ENCODE measurements around the gene KRT39.
"Not testable (repeated sequence)": the region's sequence is repeated elsewhere in the genome, so short reads cannot be mapped to it uniquely, and the experiment has no call there.

The KRT39 gene

DNA sequence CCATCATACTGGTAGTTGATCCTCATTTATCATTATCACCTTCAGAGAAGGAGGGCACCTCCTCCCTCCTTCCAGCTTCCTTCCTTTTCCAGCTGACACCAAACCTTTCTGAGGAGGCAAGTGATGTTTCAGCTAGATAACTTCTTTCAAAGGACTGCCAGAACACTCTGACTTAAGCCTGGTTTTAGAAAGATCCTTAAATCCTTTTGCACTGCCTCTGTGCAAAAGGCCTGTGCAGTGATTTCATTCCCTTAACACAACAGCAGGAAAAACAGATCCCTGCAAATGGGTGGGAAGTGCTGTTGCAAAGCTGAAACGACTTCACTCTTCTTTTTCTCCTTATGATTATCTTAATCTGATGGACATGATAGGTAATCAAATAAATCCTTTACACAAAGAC lies 22.2 kb downstream of the KRT39 start:
- in situ Hi-C loops (cut with MboI; ENCODE audit: low sequenced_read_pairs): no loop called here

DNA sequence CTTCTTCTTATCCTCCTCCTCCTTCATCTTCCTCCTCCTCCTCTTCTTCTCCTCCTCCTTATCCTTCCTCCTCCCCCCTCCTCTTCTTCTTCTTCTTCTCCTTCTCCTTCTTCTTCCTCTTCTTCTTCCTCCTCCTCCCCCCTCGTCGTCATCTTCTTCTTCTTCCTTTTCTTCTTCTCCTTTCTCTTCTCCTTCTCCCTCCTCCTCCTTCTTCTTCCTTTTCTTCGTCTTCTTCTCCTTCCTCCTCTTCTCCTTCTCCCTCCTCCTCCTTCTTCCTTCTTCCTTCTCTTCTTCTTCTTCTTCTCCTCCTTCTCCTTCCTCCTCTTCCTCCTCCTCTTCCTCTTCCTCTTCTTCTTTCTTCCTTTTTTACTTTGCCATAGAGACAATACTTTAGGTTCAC lies 24.2 kb downstream of the KRT39 start:
- in situ Hi-C loops (cut with MboI; ENCODE audit: low sequenced_read_pairs): no loop called here

DNA sequence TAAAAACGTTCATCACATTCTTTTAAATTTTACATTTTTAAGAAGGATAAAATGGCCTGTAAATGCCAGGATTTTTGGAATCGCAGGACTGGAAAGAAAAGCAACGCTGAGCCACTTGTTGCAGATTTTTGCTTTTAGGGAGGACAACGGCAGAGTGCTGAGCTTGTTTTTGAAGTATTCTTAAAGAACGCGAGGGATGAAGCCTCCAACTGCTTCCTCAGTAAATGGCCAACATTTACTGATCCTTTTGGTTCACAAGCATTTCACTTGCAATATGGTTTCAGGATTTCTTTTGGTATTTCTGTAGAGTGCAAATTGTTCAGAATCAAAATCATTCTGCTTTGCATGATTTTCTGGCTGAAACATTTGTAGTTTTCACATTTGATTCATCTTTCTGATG lies 26.5 kb downstream of the KRT39 start:
- in situ Hi-C loops (cut with MboI; ENCODE audit: low sequenced_read_pairs): no loop called here

DNA sequence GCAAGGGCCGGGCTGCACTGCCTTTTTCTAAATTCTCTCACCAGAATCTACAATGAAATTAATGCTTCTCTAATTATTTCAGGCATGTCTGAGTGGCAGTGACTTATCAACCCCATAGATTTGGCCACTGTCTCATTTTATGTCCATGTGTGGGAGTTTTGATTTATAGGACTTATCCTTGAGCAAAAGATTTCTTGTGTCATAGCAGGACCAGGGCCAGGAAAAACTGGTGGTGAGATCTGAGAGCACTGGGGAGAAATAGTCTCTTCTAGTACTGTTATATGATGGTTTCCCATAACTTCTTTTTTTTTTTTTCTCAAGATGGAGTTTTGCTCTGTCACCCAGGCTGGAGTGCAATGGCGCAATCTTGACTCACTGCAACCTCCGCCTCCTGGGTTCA lies 27.8 kb downstream of the KRT39 start:
- in situ Hi-C loops (cut with MboI; ENCODE audit: low sequenced_read_pairs): no loop called here

DNA sequence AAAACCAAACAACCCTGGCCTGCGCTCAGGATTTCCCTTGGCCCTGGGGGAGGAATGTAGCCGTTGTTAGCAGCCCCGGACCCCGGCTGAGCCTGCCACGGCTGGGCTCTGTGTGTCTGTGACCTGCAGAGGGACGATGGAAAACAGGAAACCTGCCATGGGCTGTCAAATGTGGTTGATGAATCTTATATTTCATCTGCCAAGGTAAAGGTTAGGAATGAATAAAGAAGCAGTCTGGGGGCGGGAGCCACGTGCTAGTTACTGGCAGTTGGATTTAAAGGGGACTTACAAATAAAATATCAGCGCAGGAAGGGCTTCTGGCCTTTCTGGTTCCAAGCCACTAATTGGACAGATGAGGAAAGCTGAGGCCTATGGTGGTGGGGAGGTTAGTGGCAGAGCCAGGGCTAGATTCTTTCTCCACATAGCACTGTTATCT lies 29.3 kb downstream of the KRT39 start, which contains the start of gene KRT23:
Gene KRT23 (minus strand): TSS at position 263 of the 436 bp plus-strand sequence. CDS start 1,043 bp downstream, outside the sequence.
- in situ Hi-C loops (cut with MboI; ENCODE audit: low sequenced_read_pairs): no loop called here

DNA sequence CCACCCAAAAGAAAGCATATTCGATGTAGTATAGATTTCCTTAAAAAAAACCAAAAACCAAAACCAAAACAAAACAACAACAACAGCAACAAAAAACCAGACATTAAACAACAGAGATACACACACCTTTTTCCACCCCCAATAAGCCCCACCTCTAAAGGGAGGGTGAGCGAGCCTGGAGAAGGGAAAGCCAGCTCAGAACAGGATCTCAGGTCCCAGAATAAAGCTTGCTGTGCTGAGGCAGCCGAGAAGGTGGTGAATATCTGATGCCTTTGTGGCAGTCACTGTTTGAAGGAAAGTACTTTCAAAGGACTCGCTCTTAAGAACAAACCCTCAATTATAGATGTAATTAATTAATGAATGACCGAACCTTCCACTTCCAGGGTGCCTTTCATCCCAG lies 29.8 kb downstream of the KRT39 start:
- in situ Hi-C loops (cut with MboI; ENCODE audit: low sequenced_read_pairs): no loop called here

DNA sequence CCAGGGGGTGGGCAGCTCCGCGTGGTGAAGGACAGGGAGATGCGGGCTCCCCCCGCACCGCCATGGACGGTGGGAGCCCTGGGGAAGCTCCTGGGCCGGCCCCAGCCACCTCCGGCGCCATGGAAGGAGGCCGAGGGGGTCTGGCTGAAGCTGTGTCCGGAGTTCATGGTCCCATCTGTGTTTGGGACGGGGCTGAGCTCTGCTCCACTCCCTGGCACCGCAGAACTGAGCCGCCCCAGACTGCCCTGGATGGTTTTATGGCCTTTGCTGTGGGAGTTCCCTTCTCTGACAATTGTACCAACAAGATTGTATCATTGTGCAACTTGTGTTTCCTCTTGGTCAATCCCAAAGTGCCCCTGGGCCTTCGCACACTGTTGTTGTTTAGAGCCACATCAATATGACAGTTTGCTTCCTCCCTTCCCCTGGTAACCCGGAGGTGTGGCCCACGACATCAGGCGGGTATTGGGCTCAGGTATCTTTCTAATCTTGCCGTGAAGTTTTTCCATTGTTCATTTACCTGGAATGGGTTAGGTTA lies 30.2 kb downstream of the KRT39 start:
- in situ Hi-C loops (cut with MboI; ENCODE audit: low sequenced_read_pairs): no loop called here

DNA sequence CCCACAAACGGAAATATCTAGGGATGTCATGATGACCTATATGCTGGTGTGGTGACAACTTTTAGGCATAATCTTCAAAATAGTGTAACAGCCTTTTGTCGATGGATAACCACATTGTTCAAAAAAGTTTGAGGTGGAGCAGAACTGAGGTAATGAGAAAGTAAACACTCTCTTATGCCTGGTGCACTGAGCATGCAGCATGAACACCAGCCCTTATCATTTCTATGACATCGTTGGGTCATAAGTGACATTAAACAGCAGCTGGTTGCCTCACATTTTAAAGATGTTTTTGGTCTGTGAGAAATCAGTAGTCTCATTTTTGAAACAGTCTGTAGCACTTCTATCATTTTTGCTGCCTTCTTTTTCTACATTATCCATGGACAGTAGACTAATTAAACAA lies 31.1 kb downstream of the KRT39 start:
- in situ Hi-C loops (cut with MboI; ENCODE audit: low sequenced_read_pairs): no loop called here

DNA sequence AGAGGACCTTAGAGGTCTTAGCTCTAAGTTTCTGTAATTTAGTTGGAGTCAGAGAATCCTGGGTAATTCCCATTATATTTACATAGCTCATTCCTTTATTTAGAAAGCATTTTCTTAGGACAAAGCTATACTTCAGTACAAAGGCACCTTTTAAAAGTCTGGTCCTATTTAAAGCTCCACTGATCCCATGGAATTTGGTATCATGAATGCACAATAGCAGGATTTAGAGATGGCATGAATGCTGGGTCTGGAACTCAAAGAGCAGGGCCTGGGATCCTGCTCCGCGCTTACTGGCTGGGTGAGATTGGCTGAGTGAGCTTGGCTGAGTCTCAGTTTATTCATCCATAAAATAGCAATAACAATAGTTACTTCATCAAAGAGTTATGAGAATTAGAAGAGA lies 34.1 kb downstream of the KRT39 start:
- in situ Hi-C loops (cut with MboI; ENCODE audit: low sequenced_read_pairs): no loop called here

DNA sequence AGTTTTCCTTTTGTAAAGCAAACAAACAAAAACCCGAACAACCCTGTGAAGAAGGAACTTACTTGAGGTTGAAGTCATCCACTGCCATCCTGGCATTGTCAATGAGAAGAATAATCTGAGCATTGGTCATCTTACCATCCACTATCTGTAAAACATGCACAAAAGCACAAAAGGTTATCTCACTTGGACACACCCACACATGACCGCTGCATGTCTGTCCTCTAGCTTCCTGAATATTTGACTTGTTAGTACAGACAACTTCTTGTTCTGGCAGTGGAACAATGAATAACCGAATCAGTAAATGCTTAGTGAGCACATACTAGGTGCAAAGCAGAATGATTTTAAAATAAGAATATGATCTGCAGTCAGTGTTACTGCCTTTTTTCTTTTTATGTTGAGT lies 35.4 kb downstream of the KRT39 start:
- in situ Hi-C loops (cut with MboI; ENCODE audit: low sequenced_read_pairs): no loop called here

DNA sequence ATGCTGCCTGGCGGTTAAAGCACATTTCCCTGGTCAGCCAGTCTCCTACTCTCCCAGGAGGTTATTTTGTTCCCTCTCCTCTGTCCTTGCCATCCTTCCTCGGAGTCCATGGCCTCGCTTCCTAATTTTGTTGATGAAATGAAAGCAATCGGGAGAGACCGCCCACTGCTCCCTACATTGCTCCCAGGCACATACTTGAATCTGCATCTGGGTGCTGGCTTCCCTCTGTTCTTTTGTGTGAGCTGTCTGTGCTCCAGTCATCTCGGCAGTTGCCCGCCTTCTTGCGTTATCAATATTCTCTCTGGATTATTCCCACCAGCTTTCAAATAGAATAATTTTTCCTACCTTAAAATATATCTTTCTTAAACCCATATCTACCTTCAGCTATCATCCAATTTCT lies 40.4 kb downstream of the KRT39 start:
- in situ Hi-C loops (cut with MboI; ENCODE audit: low sequenced_read_pairs): no loop called here

DNA sequence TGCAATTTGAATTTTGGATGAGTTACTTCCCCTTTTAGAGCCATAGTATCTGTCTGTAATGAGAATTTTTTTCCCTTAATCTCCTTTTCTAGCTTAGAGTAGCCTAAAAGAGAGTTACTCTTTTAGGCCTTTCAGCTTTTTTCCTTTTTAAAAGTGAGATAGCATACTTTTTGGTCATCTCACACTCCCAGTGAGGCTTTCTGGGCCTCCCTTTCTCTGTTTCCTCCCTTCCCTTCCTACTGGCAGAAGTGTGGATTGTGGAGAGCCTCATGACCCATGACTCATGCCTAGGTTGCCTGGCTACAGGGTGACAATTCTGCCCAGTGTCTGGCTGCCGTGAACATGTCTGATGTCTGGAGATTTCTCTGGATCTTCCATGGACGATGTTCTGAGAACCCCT lies 44.5 kb downstream of the KRT39 start:
- in situ Hi-C loops (cut with MboI; ENCODE audit: low sequenced_read_pairs): no loop called here

DNA sequence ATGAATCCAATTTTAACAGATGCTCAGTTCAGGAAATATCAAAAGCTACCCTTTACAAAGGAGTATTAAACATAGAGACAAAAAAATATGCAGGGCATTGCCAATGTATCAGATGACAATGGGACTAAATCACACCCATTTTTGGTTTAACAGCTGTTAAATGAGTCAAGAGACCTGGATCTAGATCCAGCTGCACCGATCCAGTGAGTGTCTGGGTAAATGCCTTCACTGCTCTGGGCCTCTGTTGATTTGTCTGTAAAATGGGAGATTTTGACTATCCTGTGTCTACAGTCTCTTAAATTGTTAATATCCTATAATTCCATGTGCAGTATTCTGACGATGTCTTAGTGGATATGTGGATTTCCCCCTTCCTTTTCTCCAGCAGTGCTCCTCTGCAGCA lies 45.7 kb downstream of the KRT39 start:
- in situ Hi-C loops (cut with MboI; ENCODE audit: low sequenced_read_pairs): no loop called here

DNA sequence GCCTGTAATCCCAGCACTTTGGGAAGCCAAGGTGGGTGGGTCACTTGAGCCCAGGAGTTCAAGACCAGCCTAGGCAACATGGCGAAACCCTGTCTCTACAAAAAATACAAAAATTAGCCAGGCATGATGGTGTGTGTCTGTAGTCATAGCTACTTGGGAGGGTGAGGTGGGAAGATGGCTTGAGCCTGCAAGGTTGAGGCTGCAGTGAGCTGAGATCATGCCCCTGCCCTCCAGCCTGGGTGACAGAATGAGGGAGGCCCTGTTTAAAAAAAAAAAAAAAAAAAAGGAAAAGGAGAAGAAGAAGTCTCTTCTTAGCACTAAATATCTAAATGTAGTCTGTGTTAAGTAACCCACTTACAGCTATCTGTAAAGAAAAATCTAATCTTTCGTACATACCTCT lies 49.6 kb downstream of the KRT39 start:
- in situ Hi-C loops (cut with MboI; ENCODE audit: low sequenced_read_pairs): not testable (repeated sequence)

DNA sequence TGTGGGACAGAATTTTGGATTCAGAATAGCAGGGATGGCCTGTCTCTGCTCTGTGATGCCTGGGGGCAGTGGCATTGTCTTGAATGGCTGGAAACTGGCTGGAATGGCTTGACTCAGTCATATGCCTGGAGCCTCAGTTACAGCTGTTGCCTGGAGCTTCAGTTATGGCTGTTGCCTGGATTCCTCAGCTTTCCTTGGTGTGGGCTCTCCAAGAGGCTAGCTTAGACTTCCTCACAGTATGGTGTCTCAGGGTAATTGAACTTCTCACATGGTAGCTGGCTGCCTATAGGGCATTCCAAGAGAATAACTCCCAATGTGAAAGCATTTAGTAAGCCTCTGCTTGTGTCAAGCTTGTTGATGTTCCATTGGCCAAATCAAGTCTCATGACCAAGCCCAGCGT lies 50.4 kb downstream of the KRT39 start:
- in situ Hi-C loops (cut with MboI; ENCODE audit: low sequenced_read_pairs): no loop called here

DNA sequence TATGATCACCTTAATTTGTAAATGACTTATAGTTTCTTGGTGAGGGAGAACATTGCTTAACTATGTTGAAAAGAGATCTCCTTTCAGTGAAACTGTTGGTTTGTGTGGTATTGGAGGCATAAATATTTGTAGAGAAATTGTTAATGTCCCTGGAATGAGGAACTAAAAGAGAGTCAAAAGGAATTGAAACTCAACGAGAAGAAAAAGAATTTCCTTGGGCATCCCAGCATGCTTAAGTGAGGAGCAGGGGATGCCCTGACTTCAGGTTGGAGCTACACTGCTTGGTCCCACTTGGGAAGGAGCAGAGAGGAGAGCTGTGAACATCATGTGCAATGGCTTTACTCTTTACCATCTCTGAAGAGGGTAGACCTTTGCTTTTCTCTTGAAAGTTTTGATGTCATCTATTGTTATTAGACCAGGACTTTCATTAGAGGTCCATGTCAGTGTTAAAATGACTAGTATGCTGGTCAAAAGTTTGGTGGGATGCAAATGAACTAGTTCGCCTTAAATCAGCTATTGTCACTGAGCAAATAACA lies 51.0 kb downstream of the KRT39 start:
- in situ Hi-C loops (cut with MboI; ENCODE audit: low sequenced_read_pairs): no loop called here

DNA sequence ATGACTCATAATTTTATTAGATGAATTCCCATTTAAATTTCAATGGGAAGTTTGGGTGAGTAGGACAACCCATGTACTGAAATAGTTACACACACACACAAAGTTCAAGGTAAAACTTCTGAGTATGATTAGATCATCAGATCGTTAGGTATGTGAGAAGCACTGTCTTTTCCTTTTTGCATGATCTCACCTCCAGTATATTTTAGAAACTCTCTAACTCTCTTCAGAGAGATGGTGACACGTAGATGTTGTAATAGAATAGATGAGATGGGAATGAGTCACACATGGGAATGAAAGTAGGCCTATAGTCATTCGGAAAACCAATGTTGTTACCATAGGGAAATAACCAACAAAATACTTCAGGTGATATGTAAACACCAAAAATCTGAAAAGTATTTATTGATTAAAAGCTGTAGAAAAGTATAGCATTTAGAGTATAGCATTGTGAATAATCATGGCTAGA lies 51.5 kb downstream of the KRT39 start:
- in situ Hi-C loops (cut with MboI; ENCODE audit: low sequenced_read_pairs): no loop called here

DNA sequence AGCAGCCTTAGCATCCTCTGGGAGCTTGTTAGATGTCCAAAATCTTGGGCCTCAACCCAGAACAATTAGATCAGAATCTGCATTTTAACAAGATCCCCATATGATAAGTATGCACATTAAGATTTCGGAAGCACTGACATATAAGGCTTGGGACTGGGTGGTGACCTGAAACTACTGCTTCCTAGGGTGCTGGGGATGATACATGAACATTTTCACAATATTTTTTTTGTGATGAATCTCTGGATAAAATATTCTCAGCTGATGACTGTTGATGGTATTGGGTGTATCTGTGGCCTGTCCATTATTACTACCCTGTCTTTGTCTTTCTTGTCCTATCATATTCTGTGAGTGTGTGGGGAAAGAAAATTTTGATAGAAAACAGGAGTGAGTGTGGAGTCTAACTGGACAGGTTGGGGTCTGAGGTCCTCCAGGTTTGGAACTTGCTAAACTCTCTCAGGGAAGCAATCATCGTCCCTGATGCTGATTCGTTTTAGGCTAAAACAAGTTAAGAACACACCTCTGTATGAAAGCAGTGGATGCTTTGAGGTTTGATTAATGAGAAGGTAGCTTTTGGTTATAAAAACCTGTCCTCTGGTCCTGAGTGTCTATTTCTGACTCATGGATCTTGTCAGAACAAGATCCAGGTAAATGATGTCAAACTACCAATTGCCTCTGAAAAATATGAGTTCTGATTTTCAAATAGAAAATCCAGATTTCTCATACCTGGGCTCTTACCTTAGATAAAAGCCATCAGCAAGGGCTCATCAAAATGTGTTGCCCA lies 52.5 kb downstream of the KRT39 start:
- in situ Hi-C loops (cut with MboI; ENCODE audit: low sequenced_read_pairs): no loop called here

DNA sequence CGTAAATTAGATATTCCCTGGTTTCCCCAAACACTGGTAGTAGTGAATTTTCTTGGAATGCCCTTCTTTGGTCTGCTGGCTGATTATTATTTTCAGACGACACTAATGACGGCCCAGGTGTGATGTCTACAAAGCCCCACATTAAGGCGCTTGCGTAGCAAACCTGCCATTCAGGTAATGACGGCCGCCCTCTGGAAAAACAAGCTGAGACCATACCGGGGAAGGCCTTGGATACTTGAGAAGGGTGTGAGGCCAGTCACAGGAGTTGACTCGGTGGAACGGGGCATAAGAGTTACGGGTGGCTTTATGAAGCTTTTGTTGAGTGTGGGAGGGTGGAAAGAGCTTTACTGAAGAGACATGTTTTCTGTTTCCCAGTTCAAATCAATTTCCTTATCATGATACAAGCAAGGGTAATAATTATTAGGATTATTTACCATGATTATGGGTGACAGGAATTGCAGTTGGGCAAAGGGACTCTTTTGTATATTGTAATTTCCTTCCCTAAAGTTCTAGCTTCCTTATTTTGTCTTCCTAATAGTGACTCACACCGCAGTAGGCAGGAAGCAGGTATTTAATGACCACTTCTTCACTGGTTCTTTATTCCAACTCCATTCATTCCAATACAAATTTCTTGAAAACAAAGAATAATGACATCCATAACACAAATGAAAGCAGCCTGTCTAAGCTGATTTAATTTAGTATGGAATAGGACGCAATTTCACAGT lies 54.1 kb downstream of the KRT39 start:
- in situ Hi-C loops (cut with MboI; ENCODE audit: low sequenced_read_pairs): no loop called here

DNA sequence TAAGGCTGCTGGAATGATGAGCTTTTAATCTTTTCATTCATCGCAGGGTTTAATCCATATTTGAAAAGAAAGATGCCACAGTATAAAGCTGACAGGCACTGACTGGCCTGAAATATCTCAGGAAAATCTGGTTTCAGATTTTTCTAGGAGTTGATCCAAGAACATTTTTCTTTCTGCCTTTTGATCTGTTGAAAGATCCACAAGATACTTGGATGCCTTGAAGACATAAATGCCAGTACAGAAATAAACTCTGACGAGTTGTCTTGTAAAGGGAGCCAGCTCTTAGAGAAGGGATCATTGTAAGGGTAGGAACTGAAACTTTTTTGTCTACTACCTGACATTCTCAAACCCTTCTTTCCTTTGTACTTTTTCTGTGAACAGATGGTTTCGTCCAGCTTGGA lies 56.3 kb downstream of the KRT39 start:
- in situ Hi-C loops (cut with MboI; ENCODE audit: low sequenced_read_pairs): no loop called here

DNA sequence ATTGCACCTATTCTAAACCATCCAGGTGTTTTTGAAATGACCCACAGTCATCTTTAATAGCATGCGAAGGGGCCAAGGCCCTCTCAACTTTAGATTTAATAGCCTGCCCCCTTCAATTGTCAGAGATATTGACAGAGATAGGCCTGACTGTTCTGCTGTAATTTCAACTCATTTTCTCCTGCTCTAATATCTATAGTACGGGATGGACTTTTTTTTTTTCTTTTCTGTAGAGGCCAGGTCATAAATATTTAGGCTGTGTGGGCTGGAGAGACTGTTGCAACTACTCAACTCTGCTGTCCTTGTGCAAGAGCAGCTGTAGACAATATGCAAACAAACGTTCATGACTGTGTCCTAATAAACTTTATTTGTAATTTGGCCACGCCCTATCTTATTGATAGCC lies 57.0 kb downstream of the KRT39 start:
- in situ Hi-C loops (cut with MboI; ENCODE audit: low sequenced_read_pairs): no loop called here

DNA sequence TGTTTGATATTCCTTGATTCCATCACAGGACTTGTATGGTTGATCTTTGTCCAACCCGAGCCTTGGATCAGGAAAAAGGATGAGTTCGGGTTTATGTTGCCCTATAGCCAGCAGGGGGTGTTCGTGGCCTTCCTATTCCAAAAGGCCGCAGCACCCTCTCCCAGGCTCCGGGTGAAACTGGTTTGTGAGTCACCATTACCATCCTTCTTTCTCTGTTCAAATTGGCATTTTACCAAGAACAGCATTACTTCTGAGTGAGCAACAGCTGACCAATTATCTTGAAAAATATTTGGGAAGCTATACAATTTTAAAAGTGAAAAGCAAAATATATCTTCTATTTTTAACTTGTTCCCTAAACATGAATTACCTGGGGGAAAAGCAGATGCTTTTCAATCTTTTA lies 57.4 kb downstream of the KRT39 start:
- in situ Hi-C loops (cut with MboI; ENCODE audit: low sequenced_read_pairs): no loop called here

All from hTERT RPE-1 (cell line).